Amygdala (tissue), 56 donors: ENCODE measurements around the gene DLL4.
A peak's percentile ranks its signal among the peaks of the same experiment; 100 is the strongest.

Experiments
- DNase-seq, 56 donors: peaks; one replicate each; lab custom pipeline; 2025; lab: John Stamatoyannopoulos, UW

Gene DLL4

GRCh38 chr15:40925863-40926658 is 3.1 kb upstream of the DLL4 start:
- peak in 37 of 56 donors; percentile 9 to 81 (median 44) for DNase-seq

DNA sequence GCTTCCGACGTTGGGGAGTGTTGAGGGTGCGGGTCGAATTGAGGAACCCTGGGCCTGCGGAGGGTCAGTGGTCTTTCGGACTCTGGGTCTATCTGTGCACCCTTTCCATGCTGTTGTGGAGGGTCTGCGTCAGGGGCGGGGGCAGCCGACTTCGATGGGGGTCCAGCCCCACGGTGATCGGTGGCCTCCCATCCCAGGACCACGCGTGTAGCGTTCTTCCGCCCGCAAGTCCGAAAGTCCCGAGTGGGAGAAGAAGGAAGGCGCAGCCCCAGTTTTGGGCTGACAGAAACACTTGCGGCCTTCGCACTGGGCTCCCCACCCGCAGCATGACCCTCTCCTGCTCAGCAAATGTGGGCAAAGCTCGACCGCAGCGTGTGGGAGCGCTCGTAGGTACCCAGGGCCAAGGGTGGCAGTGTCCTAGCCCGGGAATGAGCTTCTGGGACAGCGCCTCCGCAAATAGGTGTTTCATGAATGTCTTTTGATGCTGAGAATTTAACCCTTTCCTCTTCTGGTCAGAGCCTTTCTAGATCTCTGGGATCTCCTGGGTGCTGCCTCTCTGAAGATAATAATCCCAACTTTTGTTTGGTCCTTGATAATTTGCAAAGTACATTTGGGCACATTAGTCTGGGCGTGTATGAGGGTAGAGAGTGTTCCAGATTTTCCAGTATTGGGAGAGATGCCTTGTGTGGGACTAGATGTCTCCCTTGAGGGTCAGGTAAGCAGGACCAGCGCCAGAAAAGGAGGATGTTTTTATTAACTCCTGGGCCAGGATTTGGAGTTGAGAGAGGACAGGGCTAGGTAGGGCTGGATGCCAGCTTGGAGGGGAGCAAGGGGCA is 2.3 kb upstream of the DLL4 start:
- DNase-seq = no peak

DNA sequence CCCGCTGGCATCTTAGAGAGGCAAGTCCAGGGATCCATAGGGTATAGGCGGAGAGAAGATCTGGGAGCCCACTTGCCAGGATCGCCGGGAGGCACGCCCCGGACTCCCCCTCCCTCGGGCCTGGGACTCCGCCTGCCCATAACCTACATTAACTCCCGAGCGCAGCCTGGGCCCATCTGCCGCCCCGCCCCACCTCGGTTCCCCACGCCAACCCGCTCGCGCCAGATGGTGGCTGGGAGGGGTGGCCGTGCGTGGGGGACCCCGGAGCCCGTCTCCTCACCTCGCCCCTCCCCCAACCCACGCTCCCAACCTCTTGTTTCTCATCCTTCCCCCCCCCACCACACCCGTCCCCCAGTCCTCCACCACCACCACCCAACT is 1.7 kb upstream of the DLL4 start:
- DNase-seq = peak in 1 of 56 donors; percentile 8

DNA sequence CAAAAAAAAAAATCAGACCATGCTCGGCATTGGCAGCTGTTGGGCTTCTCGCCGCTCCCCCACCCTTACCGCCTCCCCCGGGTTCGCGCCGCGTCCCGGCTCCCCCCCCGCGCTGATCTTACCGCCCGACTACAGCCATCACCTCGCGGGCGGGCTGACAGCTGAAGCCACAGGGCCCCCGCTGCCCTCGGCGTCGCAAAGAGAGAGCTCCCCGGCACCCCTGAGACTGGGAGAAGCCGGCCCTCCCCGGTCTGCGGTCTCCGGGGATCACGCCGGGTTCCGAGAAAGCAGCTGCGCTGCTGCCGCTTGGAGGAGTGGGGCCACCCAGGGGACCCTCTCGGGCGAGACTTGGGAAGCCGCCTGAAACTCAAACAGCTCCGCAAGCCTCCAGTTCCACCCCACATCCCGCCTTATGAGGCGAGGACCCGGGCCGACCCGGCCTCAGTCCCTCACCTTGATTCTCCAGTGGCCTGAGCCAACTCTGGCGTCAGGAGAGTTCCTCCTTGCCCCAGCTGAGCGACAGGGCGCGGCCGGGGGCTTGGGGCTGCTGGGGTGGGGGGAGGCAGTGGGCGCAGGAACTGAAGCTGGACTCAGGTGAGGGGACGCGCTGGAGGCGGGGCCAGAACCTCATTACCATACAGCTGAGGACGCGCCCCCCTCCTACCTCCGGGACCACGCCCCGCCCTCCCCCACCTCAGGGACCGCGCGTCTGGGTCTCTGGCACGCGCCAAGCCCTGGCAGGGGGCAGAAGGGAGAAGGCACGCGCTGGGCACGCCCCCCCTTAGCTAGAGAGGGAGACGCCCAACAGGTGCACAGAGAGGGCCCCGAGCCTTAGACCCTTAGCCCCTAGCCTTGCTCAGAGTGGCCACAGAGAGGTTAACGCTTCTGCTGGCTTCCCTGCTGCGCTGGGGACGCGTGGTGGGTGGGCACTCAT is 1.0 kb upstream of the DLL4 start:
- no peak for DNase-seq

DNA sequence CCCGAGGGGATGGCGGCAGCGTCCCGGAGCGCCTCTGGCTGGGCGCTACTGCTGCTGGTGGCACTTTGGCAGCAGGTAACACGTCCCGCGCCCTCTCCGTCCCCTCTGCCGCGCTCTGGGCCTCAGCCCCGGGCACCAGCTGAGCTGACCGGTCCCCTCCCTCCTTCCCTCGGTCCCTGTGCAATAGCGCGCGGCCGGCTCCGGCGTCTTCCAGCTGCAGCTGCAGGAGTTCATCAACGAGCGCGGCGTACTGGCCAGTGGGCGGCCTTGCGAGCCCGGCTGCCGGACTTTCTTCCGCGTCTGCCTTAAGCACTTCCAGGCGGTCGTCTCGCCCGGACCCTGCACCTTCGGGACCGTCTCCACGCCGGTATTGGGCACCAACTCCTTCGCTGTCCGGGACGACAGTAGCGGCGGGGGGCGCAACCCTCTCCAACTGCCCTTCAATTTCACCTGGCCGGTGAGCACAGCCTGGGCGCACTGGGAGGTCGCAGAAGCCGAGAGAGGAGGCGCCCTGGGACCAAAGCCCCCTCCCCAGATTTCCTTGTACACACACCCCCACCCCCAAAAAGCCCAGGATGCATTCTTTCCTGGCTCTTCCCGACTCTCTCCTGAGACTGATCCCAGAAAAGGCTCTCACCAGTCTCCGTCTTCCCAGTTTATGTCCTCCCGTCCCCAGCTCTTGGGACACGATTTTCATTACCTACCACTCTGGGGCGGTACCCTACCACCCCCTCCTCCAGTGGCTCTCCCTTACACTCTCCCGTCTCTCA is 705 bp downstream of the DLL4 start:
- peak in 2 of 56 donors; percentile 20 to 32 for DNase-seq

DNA sequence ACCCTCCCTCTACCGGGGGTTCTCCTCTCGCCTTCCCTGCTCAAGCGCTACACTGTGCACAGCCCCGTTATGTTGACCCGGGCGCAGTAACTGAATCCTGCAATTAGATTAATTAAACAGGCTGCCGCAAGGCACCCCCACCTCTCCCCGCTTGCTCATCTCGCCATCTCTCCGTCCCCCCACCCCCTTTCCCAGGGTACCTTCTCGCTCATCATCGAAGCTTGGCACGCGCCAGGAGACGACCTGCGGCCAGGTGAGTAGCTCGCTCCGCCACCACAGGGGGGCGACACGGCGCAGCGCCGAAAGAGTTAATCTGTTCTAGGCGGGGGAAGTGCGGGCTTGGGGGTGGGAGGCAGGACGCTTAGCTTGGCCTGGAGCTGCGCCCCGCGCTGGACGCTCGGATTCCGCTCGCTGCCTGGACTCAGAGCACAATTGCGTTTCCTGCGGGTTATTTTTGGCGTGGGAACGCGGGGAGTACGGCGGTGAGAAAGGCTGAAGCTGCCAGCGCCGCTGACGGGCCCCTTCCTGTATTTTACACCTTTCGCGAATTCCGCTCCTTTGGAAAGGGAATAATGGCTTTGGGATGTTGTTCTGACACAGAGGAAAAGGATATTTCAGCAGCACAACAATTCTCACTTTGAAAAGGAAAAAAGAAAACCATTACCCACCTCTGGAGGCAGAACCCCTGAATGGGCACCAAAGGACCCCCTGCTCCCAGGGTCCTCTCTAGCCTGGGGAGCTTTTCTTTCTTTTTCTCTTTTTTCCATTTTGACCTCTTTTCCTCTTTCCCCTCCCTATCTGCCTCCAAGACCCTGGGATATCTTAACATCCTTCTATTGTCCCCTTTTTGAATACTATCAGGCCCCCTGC is 1.5 kb downstream of the DLL4 start:
- DNase-seq = no peak

GRCh38 chr15:40931300-40932142 is 2.4 kb downstream of the DLL4 start:
- DNase-seq = no peak

DNA sequence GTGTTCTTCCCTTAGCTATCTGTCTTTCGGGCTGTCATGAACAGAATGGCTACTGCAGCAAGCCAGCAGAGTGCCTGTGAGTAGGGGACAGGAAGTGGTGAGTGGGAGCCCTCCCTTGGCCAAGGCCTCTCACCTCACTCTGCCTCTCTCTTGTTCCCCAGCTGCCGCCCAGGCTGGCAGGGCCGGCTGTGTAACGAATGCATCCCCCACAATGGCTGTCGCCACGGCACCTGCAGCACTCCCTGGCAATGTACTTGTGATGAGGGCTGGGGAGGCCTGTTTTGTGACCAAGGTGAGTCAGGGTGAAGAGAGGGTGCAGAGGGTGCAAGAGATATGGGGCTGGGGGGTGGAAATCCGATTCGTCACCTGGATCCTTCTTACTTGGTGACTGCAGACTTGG is 3.0 kb downstream of the DLL4 start:
- DNase-seq = no peak

DNA sequence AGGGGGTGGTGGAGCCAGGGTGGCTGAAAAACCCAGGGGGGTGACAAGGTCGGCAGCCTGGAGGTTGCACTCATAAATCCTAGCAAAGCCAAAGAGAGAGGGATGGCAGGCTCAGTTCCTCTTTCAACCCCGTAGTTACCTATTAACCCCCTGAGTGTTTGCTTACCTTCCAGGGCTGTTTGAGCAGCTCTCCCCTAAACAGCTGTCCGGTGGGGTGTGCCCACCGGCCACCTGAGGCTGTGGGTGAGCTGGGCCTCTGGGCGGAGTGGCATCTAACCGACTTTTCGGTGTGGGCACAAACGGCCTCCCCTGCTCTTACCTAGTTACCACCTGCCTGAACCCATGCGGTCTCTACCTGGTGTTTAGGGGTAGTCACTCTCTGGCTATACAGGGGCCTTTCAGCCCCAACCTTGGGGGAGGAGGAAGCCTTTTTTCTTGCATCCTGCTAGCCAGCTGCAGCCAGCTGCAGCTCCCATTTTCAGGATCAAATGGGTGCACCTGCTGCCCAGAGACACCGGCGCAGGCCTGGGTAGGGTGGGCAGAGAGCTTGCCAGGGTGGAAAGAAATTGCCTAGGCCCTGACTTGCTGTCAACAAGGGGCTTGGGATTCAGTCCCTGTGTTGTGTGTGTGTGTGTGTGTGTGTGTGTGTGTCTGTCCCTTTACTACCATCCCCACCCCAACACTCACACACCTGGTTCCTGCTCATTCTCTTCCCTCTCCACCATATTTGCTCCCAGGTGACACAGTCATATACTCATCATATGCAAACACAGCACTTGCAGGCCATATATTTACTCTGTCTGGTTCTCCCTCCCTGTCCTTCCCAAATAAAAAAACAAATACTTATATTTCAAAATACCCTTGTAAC is 3.7 kb downstream of the DLL4 start:
- no peak for DNase-seq

GRCh38 chr15:40933517-40933902 is 4.4 kb downstream of the DLL4 start:
- DNase-seq = no peak

- no peak for DNase-seq
Observed at GRCh38 chr15:40934457-40934856, 5.3 kb downstream of the DLL4 start.

DNA sequence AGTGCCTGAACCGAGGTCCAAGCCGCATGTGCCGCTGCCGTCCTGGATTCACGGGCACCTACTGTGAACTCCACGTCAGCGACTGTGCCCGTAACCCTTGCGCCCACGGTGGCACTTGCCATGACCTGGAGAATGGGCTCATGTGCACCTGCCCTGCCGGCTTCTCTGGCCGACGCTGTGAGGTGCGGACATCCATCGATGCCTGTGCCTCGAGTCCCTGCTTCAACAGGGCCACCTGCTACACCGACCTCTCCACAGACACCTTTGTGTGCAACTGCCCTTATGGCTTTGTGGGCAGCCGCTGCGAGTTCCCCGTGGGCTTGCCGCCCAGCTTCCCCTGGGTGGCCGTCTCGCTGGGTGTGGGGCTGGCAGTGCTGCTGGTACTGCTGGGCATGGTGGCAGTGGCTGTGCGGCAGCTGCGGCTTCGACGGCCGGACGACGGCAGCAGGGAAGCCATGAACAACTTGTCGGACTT is 7.1 kb downstream of the DLL4 start:
- no peak for DNase-seq

GRCh38 chr15:40936709-40937666 is 7.8 kb downstream of the DLL4 start:
- no peak for DNase-seq

DNA sequence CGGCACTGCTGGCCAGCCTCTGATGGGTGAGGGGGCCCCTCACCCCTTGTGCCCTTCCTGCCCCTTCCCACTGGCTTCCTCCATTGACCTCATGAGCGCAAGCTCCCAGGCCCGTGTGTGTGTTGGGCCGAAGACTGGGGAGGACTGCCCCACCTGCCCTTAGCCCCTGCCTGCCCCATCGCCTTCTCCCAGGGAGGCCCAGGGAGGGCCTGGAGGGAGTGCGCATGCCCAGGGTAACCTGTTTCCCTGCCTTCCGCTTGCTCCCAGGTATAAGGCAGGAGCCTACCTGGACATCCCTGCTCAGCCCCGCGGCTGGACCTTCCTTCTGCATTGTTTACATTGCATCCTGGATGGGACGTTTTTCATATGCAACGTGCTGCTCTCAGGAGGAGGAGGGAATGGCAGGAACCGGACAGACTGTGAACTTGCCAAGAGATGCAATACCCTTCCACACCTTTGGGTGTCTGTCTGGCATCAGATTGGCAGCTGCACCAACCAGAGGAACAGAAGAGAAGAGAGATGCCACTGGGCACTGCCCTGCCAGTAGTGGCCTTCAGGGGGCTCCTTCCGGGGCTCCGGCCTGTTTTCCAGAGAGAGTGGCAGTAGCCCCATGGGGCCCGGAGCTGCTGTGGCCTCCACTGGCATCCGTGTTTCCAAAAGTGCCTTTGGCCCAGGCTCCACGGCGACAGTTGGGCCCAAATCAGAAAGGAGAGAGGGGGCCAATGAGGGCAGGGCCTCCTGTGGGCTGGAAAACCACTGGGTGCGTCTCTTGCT is 8.8 kb downstream of the DLL4 start:
- DNase-seq = peak in 1 of 56 donors; percentile 9

- DNase-seq = no peak
Observed at GRCh38 chr15:40938536-40938870, 9.4 kb downstream of the DLL4 start.
